Activated naive CD8-positive, alpha-beta T cell (primary cell): Measurements from ENCODE around the gene MYOF.
A peak's percentile ranks its signal among the peaks of the same experiment; 100 is the strongest.

Experiments
- H3K27ac Mint-ChIP-seq: one replicate; pipeline ENCODE4 v1.8.0; 2021; ENCODE audit warnings: mixed read lengths
- H3K27me3 Mint-ChIP-seq: one replicate; pipeline ENCODE4 v1.8.0; 2021; ENCODE audit warnings: mixed read lengths
- H3K36me3 Mint-ChIP-seq: one replicate; pipeline ENCODE4 v1.8.0; 2021; ENCODE audit warnings: mixed read lengths
- H3K4me1 Mint-ChIP-seq: one replicate; pipeline ENCODE4 v1.8.0; 2021; ENCODE audit warnings: low read depth, mixed read lengths
- H3K4me3 Mint-ChIP-seq: one replicate; pipeline ENCODE4 v1.8.0; 2021; ENCODE audit warnings: mild to moderate bottlenecking, mixed read lengths
- H3K9me3 Mint-ChIP-seq: one replicate; pipeline ENCODE4 v1.8.0; 2021; ENCODE audit warnings: low read depth, mixed read lengths

The MYOF gene

DNA sequence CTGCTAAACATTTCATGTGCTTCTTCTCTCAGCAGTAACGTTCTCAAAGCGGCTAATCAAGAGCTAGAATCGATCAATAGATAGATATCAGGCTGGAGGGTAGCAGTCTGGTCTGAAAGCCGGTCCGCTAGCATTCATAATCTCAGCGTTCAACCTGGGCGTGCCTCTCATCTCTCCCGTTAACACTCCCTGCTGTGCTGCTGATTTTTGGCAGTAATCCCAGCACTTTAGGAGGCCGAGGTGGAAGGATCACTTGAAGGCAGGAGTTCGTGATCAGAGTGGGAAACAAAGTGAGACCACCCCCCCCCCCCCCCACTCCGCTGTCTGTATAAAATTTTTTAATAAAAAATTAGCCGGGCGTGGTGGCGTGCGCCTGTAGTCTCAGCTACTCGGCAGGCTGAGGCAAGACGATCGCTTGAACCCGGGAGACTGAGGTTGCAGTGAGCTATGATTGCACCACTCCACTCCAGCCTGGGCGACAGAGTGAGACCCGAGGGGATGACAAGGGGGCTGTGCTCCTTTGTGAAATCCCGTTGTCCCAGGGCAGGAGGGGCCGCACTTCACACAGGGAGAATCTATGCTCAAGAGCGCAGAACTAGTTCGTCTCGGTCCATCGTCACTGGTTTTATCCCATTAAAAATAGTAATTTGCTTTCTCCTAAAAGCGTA, 13.7 kb upstream of the MYOF start:
- Mint-ChIP-seq H3K27ac (peak overlapping the region; percentile 54), H3K27me3 (peaks cover 11% of the 10 kb centered on the region), H3K9me3 (no peaks in the 10 kb centered on the region), H3K4me1 (peaks cover 13% of the 10 kb centered on the region), H3K36me3 (no peaks in the 10 kb centered on the region), H3K4me3 (peak overlapping the region; percentile 93)

- no peak overlapping the region for H3K4me3 Mint-ChIP-seq
- H3K4me1 Mint-ChIP-seq, result peaks cover 13% of the 10 kb centered on the region
- H3K36me3 Mint-ChIP-seq, result no peaks in the 10 kb centered on the region
- H3K9me3 Mint-ChIP-seq, result no peaks in the 10 kb centered on the region
- H3K27me3 Mint-ChIP-seq, result peaks cover 11% of the 10 kb centered on the region
- H3K27ac Mint-ChIP-seq, result no peak overlapping the region
Observed at GRCh38 chr10:93494494-93494893, 12.4 kb upstream of the MYOF start.

- H3K36me3 Mint-ChIP-seq, result no peaks in the 10 kb centered on the region
- peaks cover 18% of the 10 kb centered on the region for H3K27me3 Mint-ChIP-seq
- no peaks in the 10 kb centered on the region for H3K9me3 Mint-ChIP-seq
- H3K27ac Mint-ChIP-seq, result no peak overlapping the region
- H3K4me1 Mint-ChIP-seq, result peaks cover 10% of the 10 kb centered on the region
- H3K4me3 Mint-ChIP-seq, result no peak overlapping the region
Observed at GRCh38 chr10:93493162-93493561, 11.0 kb upstream of the MYOF start.

- H3K4me3 Mint-ChIP-seq, result no peak overlapping the region
- H3K36me3 Mint-ChIP-seq, result no peaks in the 10 kb centered on the region
Observed at GRCh38 chr10:93491602-93492121, 9.5 kb upstream of the MYOF start.

GRCh38 chr10:93488956-93489528, 6.9 kb upstream of the MYOF start:
- H3K36me3 Mint-ChIP-seq, result no peaks in the 10 kb centered on the region
- no peak overlapping the region for H3K27ac Mint-ChIP-seq
- H3K4me3 Mint-ChIP-seq, result no peak overlapping the region
- peaks cover 26% of the 10 kb centered on the region for H3K27me3 Mint-ChIP-seq
- H3K9me3 Mint-ChIP-seq, result no peaks in the 10 kb centered on the region
- H3K4me1 Mint-ChIP-seq, result no peaks in the 10 kb centered on the region

More at GRCh38 chr10:93491602-93492121, 9.5 kb upstream of the MYOF start:
- Mint-ChIP-seq H3K27ac (no peak overlapping the region), H3K4me1 (peaks cover 3% of the 10 kb centered on the region), H3K27me3 (peaks cover 22% of the 10 kb centered on the region), H3K9me3 (no peaks in the 10 kb centered on the region)

- peaks cover 22% of the 10 kb centered on the region for H3K27me3 Mint-ChIP-seq
- peaks cover 15% of the 10 kb centered on the region for H3K4me1 Mint-ChIP-seq
- no peaks in the 10 kb centered on the region for H3K36me3 Mint-ChIP-seq
- H3K9me3 Mint-ChIP-seq, result no peaks in the 10 kb centered on the region
- no peak overlapping the region for H3K4me3 Mint-ChIP-seq
- no peak overlapping the region for H3K27ac Mint-ChIP-seq
Observed at GRCh38 chr10:93485690-93486089, 3.6 kb upstream of the MYOF start.

GRCh38 chr10:93481637-93482144, 443 bp downstream of the MYOF start:
- peak overlapping the region; percentile 91 for H3K27ac Mint-ChIP-seq
- peak overlapping the region; percentile 90 for H3K4me3 Mint-ChIP-seq
- peaks cover 13% of the 10 kb centered on the region for H3K27me3 Mint-ChIP-seq
- peaks cover 1% of the 10 kb centered on the region for H3K36me3 Mint-ChIP-seq
- no peaks in the 10 kb centered on the region for H3K9me3 Mint-ChIP-seq
- H3K4me1 Mint-ChIP-seq, result peaks cover 15% of the 10 kb centered on the region

GRCh38 chr10:93478873-93479272, 3.3 kb downstream of the MYOF start:
- Mint-ChIP-seq H3K36me3 (peaks cover 2% of the 10 kb centered on the region), H3K27ac (peak overlapping the region; percentile 3), H3K4me3 (no peak overlapping the region), H3K4me1 (peaks cover 15% of the 10 kb centered on the region), H3K27me3 (peaks cover 9% of the 10 kb centered on the region), H3K9me3 (no peaks in the 10 kb centered on the region)

- H3K36me3 Mint-ChIP-seq, result peaks cover 2% of the 10 kb centered on the region
- peaks cover 9% of the 10 kb centered on the region for H3K27me3 Mint-ChIP-seq
- no peak overlapping the region for H3K27ac Mint-ChIP-seq
- no peak overlapping the region for H3K4me3 Mint-ChIP-seq
- H3K4me1 Mint-ChIP-seq, result peaks cover 8% of the 10 kb centered on the region
- H3K9me3 Mint-ChIP-seq, result no peaks in the 10 kb centered on the region
Observed at GRCh38 chr10:93476756-93477155, 5.4 kb downstream of the MYOF start.

GRCh38 chr10:93475871-93476270, 6.3 kb downstream of the MYOF start:
- Mint-ChIP-seq H3K36me3 (peaks cover 2% of the 10 kb centered on the region), H3K27ac (no peak overlapping the region), H3K4me1 (peaks cover 3% of the 10 kb centered on the region), H3K4me3 (no peak overlapping the region), H3K27me3 (peaks cover 3% of the 10 kb centered on the region), H3K9me3 (no peaks in the 10 kb centered on the region)

GRCh38 chr10:93475227-93475626, 6.9 kb downstream of the MYOF start:
- Mint-ChIP-seq H3K27me3 (peaks cover 2% of the 10 kb centered on the region), H3K27ac (no peak overlapping the region), H3K4me1 (peaks cover 5% of the 10 kb centered on the region), H3K9me3 (no peaks in the 10 kb centered on the region), H3K36me3 (peaks cover 2% of the 10 kb centered on the region), H3K4me3 (no peak overlapping the region)

GRCh38 chr10:93473804-93474472, 8.2 kb downstream of the MYOF start:
- Mint-ChIP-seq H3K36me3 (peaks cover 2% of the 10 kb centered on the region), H3K9me3 (no peaks in the 10 kb centered on the region), H3K4me3 (no peak overlapping the region), H3K27ac (no peak overlapping the region), H3K4me1 (peaks cover 5% of the 10 kb centered on the region), H3K27me3 (no peaks in the 10 kb centered on the region)

- Mint-ChIP-seq H3K4me3 (no peak overlapping the region), H3K27ac (no peak overlapping the region), H3K36me3 (peaks cover 2% of the 10 kb centered on the region), H3K27me3 (no peaks in the 10 kb centered on the region), H3K9me3 (no peaks in the 10 kb centered on the region), H3K4me1 (peaks cover 9% of the 10 kb centered on the region)
Observed at GRCh38 chr10:93473161-93473560, 9.0 kb downstream of the MYOF start.

GRCh38 chr10:93471110-93471651, 11.0 kb downstream of the MYOF start:
- Mint-ChIP-seq H3K9me3 (no peaks in the 10 kb centered on the region), H3K36me3 (no peaks in the 10 kb centered on the region), H3K27me3 (no peaks in the 10 kb centered on the region), H3K27ac (no peak overlapping the region), H3K4me1 (peaks cover 9% of the 10 kb centered on the region), H3K4me3 (no peak overlapping the region)

GRCh38 chr10:93469454-93469853, 12.7 kb downstream of the MYOF start:
- Mint-ChIP-seq H3K27me3 (no peaks in the 10 kb centered on the region), H3K27ac (no peak overlapping the region), H3K4me3 (no peak overlapping the region), H3K36me3 (no peaks in the 10 kb centered on the region), H3K4me1 (peaks cover 9% of the 10 kb centered on the region), H3K9me3 (no peaks in the 10 kb centered on the region)
